Brain microvascular endothelial cell (primary cell): ENCODE results near the gene FAM53B.

Source experiments
- DNase-seq: peaks from one replicate; pipeline ENCODE4 v3.0.0-alpha.2; 2020
- H3K27ac ChIP-seq: fragments of 250-450 bp; sonication (Bioruptor Pico); 2 replicates; pipeline ENCODE4 v1.5.1; 2020; ENCODE audit warnings: mild to moderate bottlenecking, moderate library complexity
- H3K27me3 ChIP-seq: fragments of 250-450 bp; sonication (Bioruptor Pico); replicated peaks from 2 replicates; pipeline ENCODE4 v1.5.1; 2020; ENCODE audit warnings: mild to moderate bottlenecking
- H3K36me3 ChIP-seq: fragments of 250-450 bp; sonication (Bioruptor Pico); replicated peaks from 2 replicates; pipeline ENCODE4 v1.5.1; 2020; ENCODE audit warnings: mild to moderate bottlenecking
- H3K4me3 ChIP-seq: 2 replicates; pipeline ENCODE4 v1.5.1; 2011; ENCODE audit warnings: low read depth, mild to moderate bottlenecking, control low read depth, low read length, moderate library complexity
- CTCF ChIP-seq: IDR thresholded peaks from 2 replicates; pipeline ENCODE4 v1.5.1; 2011; ENCODE audit warnings: low read depth, mild to moderate bottlenecking, moderate library complexity, low read length, control low read depth, inconsistent platforms; ENCODE audit errors: missing control alignments
- in situ Hi-C: cut with HindIII; loops from 2 replicates; pipeline ENCODE4 v1.10.0; 2017; ENCODE audit warnings: low sequenced_read_pairs, low pct_ligation_motif_present

The FAM53B gene

DNA sequence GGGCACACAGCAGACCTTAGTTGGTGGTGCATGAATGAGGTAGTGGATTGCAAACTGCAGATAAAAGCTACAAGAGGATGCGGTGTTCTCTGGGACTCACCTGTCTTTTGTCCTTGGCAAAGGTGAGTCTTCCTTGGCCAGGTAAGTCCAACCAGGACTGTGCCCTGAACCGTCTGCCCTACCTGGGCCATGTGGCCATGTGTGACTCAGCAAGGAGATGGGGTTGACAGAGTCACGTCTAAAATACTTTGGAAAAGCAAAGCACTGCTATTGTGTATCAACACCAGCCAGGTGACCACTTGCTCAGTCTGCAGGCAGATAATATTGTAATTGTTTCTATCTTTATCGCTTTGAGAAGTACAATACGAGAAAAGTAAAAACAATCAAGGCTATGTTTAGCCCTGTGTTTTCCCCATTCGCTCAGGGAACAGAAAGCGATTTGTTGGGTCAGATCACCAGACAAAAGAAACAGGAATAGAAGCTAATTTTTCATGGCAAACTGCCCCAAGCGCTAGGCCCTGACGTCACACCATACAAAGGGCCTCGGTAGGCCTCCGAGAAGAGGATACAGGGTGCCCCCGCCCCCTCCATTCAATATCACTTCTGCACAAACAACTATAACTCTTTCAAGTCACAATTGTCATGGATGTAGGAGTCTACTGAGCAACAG, 57.3 kb downstream of the FAM53B start:
- in situ Hi-C loops, result no loop called here
- DNase-seq, result no peak
- H3K4me3 ChIP-seq, result no peak overlapping the region
- H3K27me3 ChIP-seq, result no peaks in the 10 kb centered on the region
- H3K36me3 ChIP-seq, result peaks cover 3% of the 10 kb centered on the region
- H3K27ac ChIP-seq, result no peak overlapping the region
- no peak for TF ChIP-seq CTCF

GRCh38 chr10:124685261-124685660, 58.9 kb downstream of the FAM53B start:
- in situ Hi-C loops, result no loop called here
- no peak for TF ChIP-seq CTCF
- H3K27me3 ChIP-seq, result no peaks in the 10 kb centered on the region
- H3K27ac ChIP-seq, result no peak overlapping the region
- H3K4me3 ChIP-seq, result no peak overlapping the region
- peaks cover 9% of the 10 kb centered on the region for H3K36me3 ChIP-seq
- DNase-seq, result no peak

- no peak for DNase-seq
- Histone ChIP-seq H3K36me3 (peaks cover 8% of the 10 kb centered on the region), H3K4me3 (no peak overlapping the region), H3K27me3 (no peaks in the 10 kb centered on the region), H3K27ac (no peak overlapping the region)
- in situ Hi-C loops, result no loop called here
- TF ChIP-seq CTCF, result no peak
Observed at GRCh38 chr10:124683814-124684213, 60.4 kb downstream of the FAM53B start.

GRCh38 chr10:124681626-124682552, 62.3 kb downstream of the FAM53B start:
- Histone ChIP-seq H3K27ac (no peak overlapping the region), H3K4me3 (no peak overlapping the region), H3K27me3 (no peaks in the 10 kb centered on the region), H3K36me3 (peaks cover 8% of the 10 kb centered on the region)
- no peak for TF ChIP-seq CTCF
- in situ Hi-C loops, result no loop called here
- DNase-seq, result no peak

DNA sequence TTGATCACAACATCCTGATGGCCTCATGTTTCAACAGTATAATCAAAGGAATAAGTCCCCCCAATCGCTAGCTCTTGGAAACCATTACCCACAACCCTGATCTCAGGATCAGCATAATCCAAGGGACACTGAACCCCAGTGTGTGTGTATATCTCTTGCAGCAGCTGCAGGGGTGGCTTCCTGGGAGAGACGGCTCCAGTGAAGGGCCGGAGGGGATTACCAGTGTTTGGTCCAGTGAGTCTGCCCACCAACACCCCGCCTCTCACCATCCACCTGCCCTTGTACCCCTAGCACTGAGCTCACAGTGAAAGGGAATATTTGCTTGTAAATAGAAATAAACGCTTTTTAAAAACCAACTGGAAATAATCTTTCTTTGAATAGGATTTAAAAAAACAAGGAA, 63.1 kb downstream of the FAM53B start:
- in situ Hi-C loops, result no loop called here

More for the DNA sequence above, 63.1 kb downstream of the FAM53B start:
- H3K36me3 ChIP-seq, result peaks cover 8% of the 10 kb centered on the region
- no peak for TF ChIP-seq CTCF
- no peaks in the 10 kb centered on the region for H3K27me3 ChIP-seq
- H3K4me3 ChIP-seq, result no peak overlapping the region
- H3K27ac ChIP-seq, result no peak overlapping the region
- DNase-seq, result no peak
